Eye (tissue), 1 donor: ENCODE measurements around the gene ALDH5A1.
A peak's percentile ranks its signal among the peaks of the same experiment; 100 is the strongest.
"Not testable (repeated sequence)": the region's sequence is repeated elsewhere in the genome, so short reads cannot be mapped to it uniquely, and the experiment has no call there.

Source experiments
- DNase-seq: peaks from one replicate; pipeline ENCODE4 v3.0.0-alpha.2; 2015

ALDH5A1 gene

GRCh38 chr6:24489470-24489869 lies 5.3 kb upstream of the ALDH5A1 start, which contains the start of gene GPLD1:
Gene GPLD1 (minus strand): TSS chr6:24489578. CDS start chr6:24489511, 67 bp downstream.
- no peak for DNase-seq

- no peak for DNase-seq
These were observed 4.9 kb upstream of the ALDH5A1 start for GRCh38 chr6:24489881-24490280.

GRCh38 chr6:24490948-24491347 lies 3.8 kb upstream of the ALDH5A1 start:
- no peak for DNase-seq

- DNase-seq = peak; percentile 21
These were observed 2.3 kb upstream of the ALDH5A1 start for GRCh38 chr6:24492475-24492874.

GRCh38 chr6:24493945-24494820 lies 586 bp upstream of the ALDH5A1 start:
- DNase-seq = no peak

- DNase-seq = no peak
These were observed 2.6 kb downstream of the ALDH5A1 start for GRCh38 chr6:24497254-24497970.

GRCh38 chr6:24500683-24501082 lies 5.9 kb downstream of the ALDH5A1 start:
- no peak for DNase-seq

GRCh38 chr6:24501374-24501773 lies 6.6 kb downstream of the ALDH5A1 start:
- DNase-seq = no peak

GRCh38 chr6:24501914-24502313 lies 7.1 kb downstream of the ALDH5A1 start:
- DNase-seq = no peak

GRCh38 chr6:24504287-24504648 lies 9.5 kb downstream of the ALDH5A1 start:
- DNase-seq = no peak

GRCh38 chr6:24504649-24505586 lies 10.1 kb downstream of the ALDH5A1 start:
- DNase-seq = no peak

- DNase-seq = no peak
These were observed 12.2 kb downstream of the ALDH5A1 start for GRCh38 chr6:24506814-24507520.

GRCh38 chr6:24511976-24512375 lies 17.2 kb downstream of the ALDH5A1 start:
- DNase-seq = not testable (repeated sequence)

- DNase-seq = no peak
These were observed 18.8 kb downstream of the ALDH5A1 start for GRCh38 chr6:24513602-24514001.

- no peak for DNase-seq
These were observed 23.1 kb downstream of the ALDH5A1 start for GRCh38 chr6:24517659-24518543.

GRCh38 chr6:24520929-24521546 lies 26.3 kb downstream of the ALDH5A1 start:
- peak; percentile 13 for DNase-seq

GRCh38 chr6:24522228-24523176 lies 27.7 kb downstream of the ALDH5A1 start:
- peak; percentile 27 for DNase-seq

GRCh38 chr6:24524329-24524728 lies 29.6 kb downstream of the ALDH5A1 start:
- DNase-seq = no peak

GRCh38 chr6:24524805-24525204 lies 30.0 kb downstream of the ALDH5A1 start:
- DNase-seq = peak; percentile 63
